GM19240 (cell line): Measurements from ENCODE around the gene LRRC7.

Source experiments
- DNase-seq: peaks from one replicate; pipeline ENCODE4 v3.0.0; 2011; ENCODE audit warnings: low spot score; ENCODE audit not compliant: insufficient read length

Gene LRRC7

GRCh38 chr1:69567652-69568420 is at the start of gene LRRC7:
Gene LRRC7, plus strand, starts transcription at chr1:69567922. Its CDS starts 718 bp downstream, at chr1:69568640.
- no peak for DNase-seq

DNA sequence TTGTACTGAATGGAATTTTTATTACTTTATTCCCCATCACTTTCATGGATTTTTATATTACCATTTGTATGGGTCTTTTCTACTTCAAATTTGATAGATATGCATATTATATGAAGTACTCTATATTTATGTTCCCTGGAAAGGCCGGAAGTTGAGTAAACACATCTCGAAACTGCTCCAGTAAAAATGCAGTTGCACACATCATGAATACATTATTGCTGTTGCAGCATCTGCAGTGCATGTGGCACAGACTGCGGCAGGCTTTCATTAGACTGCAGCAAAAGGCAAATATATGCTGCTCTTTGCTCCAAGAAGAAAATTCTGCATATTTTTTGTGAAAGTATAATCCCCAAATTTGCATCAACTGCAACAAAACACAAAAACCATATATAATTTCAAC is 48.7 kb upstream of the LRRC7 start:
- no peak for DNase-seq

DNA sequence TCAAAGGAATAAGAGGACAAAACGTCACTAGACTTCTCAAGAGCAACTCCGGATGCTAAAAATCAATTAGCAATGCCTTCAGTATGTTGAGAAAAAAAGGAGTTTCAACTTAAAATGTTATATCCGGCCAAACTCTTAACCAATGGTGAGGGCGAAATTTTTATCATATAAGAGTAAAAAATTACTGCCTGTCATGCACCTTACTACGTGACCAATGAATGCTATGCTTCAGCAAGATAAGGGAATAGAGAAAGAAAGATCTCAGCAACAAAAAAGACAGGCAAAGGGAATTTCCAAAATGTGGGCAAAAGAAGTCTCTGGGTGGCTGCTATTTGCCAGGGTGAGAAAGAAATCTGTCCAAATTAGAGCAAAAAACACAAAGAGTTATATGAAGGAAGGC is 47.4 kb upstream of the LRRC7 start:
- DNase-seq: no peak

GRCh38 chr1:69523032-69523431 is 44.7 kb upstream of the LRRC7 start:
- no peak for DNase-seq

- DNase-seq: no peak
Measured at GRCh38 chr1:69523461-69523860, 44.3 kb upstream of the LRRC7 start.

DNA sequence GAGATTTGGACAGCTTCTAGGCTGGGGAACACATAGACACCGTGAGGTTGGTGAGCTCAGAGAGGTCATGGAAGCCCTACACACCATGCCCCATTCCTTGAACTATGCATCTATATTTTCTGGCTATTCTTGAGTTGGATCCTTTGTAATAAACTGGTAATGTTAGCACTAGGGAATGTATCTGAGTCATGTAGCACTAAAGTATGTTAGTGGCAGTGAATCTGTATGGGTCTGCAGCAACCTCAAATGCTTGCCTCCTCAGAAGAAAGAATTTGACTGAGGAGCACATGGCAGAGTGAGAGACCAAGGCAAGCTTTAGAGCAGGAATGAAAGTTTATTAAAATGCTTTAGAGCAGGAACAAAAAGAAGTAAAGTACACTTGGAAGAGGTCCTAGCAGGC is 43.7 kb upstream of the LRRC7 start:
- no peak for DNase-seq

DNA sequence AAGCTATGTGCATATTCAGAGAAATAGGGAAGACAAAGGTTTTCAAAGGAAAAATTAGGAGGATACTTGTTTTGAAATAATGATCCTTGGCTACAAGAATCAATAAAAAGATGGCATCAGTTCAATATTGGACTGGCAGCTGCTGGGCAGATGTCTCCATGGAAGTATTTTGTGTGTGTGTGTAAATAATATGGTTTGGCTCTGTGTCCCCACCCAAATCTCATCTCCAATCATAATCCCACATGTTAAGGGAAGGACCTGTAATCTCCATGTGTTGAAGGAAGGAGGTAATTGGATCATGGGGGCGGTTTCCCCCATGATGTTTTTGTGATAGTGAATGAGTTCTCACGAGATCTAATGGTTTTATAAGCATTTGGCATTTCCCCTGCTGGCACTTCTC is 40.4 kb upstream of the LRRC7 start:
- no peak for DNase-seq

DNA sequence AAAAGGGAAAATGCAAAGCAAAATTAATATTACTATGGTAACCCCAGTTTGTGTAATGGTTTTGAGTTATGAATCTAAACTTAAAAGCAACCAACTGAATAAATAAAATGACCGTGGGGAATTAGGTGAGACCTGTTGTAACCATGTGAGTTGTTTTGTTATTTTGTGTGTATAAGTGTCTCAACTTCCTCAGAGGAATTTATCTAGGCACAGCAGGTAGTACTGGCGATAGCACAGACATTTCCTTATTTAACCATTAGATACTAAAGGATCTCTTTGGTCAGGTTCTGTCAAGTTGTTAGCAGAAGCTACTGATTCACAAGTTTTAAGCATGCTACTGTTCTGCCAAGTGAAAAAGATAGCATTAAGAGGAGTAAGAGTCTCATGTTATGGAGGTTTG is 39.3 kb upstream of the LRRC7 start:
- DNase-seq: no peak

- no peak for DNase-seq
Measured at GRCh38 chr1:69533343-69533742, 34.4 kb upstream of the LRRC7 start.

DNA sequence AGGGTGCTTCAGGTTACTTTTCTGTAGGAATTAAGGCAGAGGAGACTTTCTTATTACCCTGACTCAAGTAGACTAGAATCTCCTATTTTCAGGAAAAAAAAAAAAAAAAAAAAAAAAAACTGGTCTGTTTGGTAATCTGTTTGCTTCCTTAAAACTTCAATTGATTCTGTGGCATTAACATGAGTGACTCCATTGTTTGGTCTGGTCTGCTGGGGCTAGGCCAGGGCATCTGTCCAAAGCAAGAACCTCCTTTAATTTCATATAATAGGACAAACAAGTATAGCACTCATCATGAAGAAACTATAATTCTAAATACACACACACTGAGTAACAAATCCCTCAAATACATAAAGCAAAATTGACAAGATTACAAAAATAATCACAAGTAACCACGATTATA is 32.9 kb upstream of the LRRC7 start:
- no peak for DNase-seq

GRCh38 chr1:69535490-69535889 is 32.2 kb upstream of the LRRC7 start:
- DNase-seq: no peak

DNA sequence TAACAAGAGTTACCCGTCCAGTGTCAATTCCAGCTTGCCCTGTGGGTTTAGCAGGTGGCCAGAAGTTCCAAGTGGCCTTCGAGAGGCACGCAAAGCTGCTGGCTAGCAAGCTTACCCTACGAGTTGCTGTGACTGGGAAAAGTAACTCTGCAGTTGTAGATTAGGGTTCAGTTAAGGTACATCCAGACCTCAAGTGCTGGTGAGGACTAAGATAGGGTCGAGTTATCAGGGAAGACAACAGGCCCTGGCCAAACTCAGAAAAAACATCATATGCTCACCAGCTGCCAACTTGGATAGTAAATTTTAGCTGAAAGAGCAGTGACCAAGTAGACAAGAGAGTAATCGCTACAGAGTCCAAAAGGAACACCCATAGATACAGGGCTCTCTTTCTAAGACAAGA is 27.7 kb upstream of the LRRC7 start:
- DNase-seq: no peak

- no peak for DNase-seq
Measured at GRCh38 chr1:69551476-69552324, 16.0 kb upstream of the LRRC7 start.

DNA sequence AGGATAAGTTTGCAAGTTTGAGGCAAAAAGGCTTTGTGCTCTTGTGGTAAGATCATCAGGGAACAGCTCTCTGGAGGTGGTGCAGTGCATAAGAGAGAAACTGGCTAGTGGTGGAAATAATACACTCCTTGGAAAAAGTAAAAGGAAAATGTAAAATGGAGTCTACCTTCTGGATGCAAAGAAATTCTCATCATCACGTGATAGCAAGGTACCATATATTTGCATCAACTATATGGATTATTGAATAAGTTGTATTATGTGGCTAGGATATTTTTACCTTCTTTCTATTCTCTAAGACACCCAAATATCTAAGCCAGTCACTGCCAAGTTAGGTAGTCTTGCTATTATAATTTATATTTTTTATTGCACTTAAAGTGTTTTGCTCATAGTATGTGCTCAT is 14.0 kb upstream of the LRRC7 start:
- DNase-seq: no peak

- DNase-seq: no peak
Measured at GRCh38 chr1:69568421-69569174, 876 bp downstream of the LRRC7 start.

GRCh38 chr1:69569175-69569541 is 1.4 kb downstream of the LRRC7 start:
- no peak for DNase-seq

- DNase-seq: no peak
Measured at GRCh38 chr1:69569576-69570328, 2.0 kb downstream of the LRRC7 start.

GRCh38 chr1:69570356-69570755 is 2.6 kb downstream of the LRRC7 start:
- no peak for DNase-seq

DNA sequence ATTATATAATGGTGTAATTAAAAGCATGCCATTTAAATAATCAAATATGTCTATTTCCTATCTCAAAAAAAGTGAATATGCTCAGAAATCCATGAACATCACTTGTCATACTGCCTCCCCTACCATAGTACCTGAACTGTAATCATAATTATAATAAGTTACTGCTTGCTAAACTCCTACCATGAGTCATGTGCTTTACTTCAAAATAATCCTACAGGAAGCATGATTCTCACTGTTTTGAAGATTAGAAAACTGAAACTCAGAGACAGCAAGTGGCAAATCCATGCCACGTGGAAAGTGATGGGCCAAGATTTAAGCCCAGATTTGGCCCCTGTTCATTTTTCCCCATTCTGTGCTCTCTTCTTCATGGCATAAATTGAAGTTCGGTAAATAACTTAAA is 5.2 kb downstream of the LRRC7 start:
- no peak for DNase-seq

DNA sequence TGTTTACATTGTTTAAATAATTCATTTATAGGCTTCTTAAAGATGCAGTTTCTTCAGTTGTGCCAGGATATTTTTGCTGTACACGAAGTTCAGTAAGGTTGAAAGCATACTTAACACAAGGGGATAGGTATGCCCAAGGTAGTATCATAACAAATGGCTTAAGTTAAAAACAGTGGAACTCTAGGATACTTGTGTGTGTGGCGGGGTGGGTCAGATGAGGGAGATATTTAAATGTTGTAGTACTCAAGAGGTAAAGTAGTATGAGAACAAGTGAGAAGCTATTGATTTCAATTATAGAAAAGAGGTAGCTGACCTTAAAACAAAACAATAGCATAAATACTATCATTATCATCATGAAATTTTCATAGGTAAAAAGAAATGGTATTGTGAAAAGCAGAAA is 6.2 kb downstream of the LRRC7 start:
- no peak for DNase-seq

DNA sequence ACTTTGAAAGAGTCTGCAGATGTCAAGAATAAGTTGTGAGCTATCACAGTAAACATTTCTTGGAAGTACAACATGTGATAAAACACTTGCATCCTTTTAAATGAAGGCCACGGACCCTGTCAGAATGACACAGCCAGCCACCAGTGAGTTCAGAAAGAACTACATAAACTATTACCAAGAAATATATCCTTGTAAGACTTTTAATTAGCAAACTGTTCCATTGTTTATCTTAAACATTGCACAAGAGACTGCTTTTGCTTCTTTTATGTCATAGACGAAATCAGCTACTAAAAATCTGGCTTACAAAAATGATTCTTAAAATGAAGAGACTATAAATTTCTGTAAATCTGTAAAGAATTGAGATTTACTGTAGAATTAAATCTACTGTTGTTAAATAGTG is 17.9 kb downstream of the LRRC7 start:
- DNase-seq: no peak
